PC-3 (cell line): ENCODE measurements around the gene MSI2. TPM values are rescaled to one million over a fixed set of nuclear protein-coding genes. Genes with fewer than 3 reads are reported as not detected.

ENCODE experiments used
- ATAC-seq: fragments of 200-7000 bp; cut with Tn5 transposase; 2 replicates; pipeline ENCODE4 v1.9.1; 2020; ENCODE audit warnings: mild to moderate bottlenecking, moderate library complexity
- BruUV-seq: library from RNA; stranded (reverse); fragments of 400-500 nt; replicated peaks from 2 replicates; lab custom pipeline; 2021; lab: Mats Ljungman, UMichigan
- CTCF ChIA-PET: fragments of 300-600 bp; sonication (Branson Sonifier 250); formaldehyde crosslinking; loops from one replicate; lab custom pipeline; 2022; ENCODE audit warnings: antibody characterized with exemption; lab: Charles Lee
- POLR2A ChIA-PET: fragments of 300-600 bp; sonication (Branson Sonifier 250); formaldehyde crosslinking; loops from one replicate; lab custom pipeline; 2022; ENCODE audit warnings: antibody characterized with exemption; ENCODE audit not compliant: unreplicated experiment; lab: Charles Lee
- DNase-seq: peaks from one replicate; pipeline ENCODE4 v3.0.0-alpha.2; 2015
- H2AFZ ChIP-seq: fragments of 300-600 bp; sonication (generic); 2 replicates; pipeline ENCODE4 v1.6.0; 2016; ENCODE audit warnings: antibody characterized with exemption, low read length
- H3F3A ChIP-seq: fragments of 300-600 bp; sonication (generic); one replicate; pipeline ENCODE4 v1.6.0; 2017; ENCODE audit warnings: antibody characterized with exemption, low read length, control low read depth, mild to moderate bottlenecking; ENCODE audit not compliant: unreplicated experiment
- H3K27ac ChIP-seq: fragments of 300-600 bp; sonication (generic); 2 replicates; pipeline ENCODE4 v1.5.1; 2016; ENCODE audit warnings: mild to moderate bottlenecking, low read length
- H3K27me3 ChIP-seq: fragments of 300-600 bp; sonication (generic); 2 replicates; pipeline ENCODE4 v1.6.1; 2016; ENCODE audit warnings: low read length, mixed read lengths
- H3K36me3 ChIP-seq: fragments of 300-600 bp; sonication (generic); 2 replicates; pipeline ENCODE4 v1.6.1; 2016; ENCODE audit warnings: low read depth, mixed run types, low read length, mixed read lengths
- H3K4me1 ChIP-seq: fragments of 300-600 bp; sonication (generic); 2 replicates; pipeline ENCODE4 v1.5.1; 2016; ENCODE audit warnings: low read length; ENCODE audit not compliant: insufficient read depth
- H3K4me2 ChIP-seq: fragments of 300-600 bp; sonication (generic); 2 replicates; pipeline ENCODE4 v1.6.0; 2016; ENCODE audit warnings: low read length
- H3K4me3 ChIP-seq: fragments of 300-600 bp; sonication (generic); 2 replicates; pipeline ENCODE4 v1.5.1; 2016; ENCODE audit warnings: mild to moderate bottlenecking, low read length, mixed read lengths
- H3K79me2 ChIP-seq: fragments of 300-600 bp; sonication (generic); 2 replicates; pipeline ENCODE4 v1.6.1; 2017; ENCODE audit warnings: low read length, mixed read lengths
- H3K9ac ChIP-seq: fragments of 300-600 bp; sonication (generic); 2 replicates; pipeline ENCODE4 v1.6.0; 2016; ENCODE audit warnings: mild to moderate bottlenecking, low read length
- H3K9me2 ChIP-seq: fragments of 300-600 bp; sonication (generic); replicated peaks from 2 replicates; pipeline ENCODE4 v1.6.1; 2016; ENCODE audit warnings: mixed run types, low read length, mixed read lengths
- H3K9me3 ChIP-seq: fragments of 300-600 bp; sonication (generic); 2 replicates; pipeline ENCODE4 v1.6.1; 2016; ENCODE audit warnings: low read length, mixed read lengths
- H4K20me1 ChIP-seq: fragments of 300-600 bp; sonication (generic); 2 replicates; pipeline ENCODE4 v1.6.1; 2016; ENCODE audit warnings: low read length, mixed read lengths
- EZH2 ChIP-seq: fragments of 300-600 bp; sonication (generic); IDR thresholded peaks from one replicate; pipeline ENCODE4 v1.6.1; 2017; ENCODE audit warnings: antibody characterized with exemption, mild to moderate bottlenecking, low read length; ENCODE audit not compliant: unreplicated experiment
- EZH2phosphoT487 ChIP-seq: fragments of 300-600 bp; sonication (generic); IDR thresholded peaks from 2 replicates; pipeline ENCODE4 v1.6.1; 2018; ENCODE audit warnings: mild to moderate bottlenecking, antibody characterized with exemption, low read length, borderline replicate concordance
- intact Hi-C: fragments of 100-400 bp; cut with micrococcal nuclease; formaldehyde crosslinking; loops from 2 replicates; pipeline ENCODE4 v1.9.0; 2023
- total RNA-seq: library from RNA; depleted of rRNA; stranded (reverse); fragments of >200 nt; gene quantifications from 2 replicates; pipeline ENCODE4 v1.2.3, GENCODE V29; 2014
- TF ChIP-seq, protein P1 (sequence below): fragments of 300-600 bp; sonication (generic); conservative IDR thresholded peaks from 2 replicates; pipeline ENCODE4 v1.5.1; 2017; ENCODE audit warnings: antibody characterized with exemption, low read depth, mild to moderate bottlenecking, low read length

The MSI2 gene
- total RNA-seq, 1 experiment from 2014 or later: 54.7 TPM

DNA sequence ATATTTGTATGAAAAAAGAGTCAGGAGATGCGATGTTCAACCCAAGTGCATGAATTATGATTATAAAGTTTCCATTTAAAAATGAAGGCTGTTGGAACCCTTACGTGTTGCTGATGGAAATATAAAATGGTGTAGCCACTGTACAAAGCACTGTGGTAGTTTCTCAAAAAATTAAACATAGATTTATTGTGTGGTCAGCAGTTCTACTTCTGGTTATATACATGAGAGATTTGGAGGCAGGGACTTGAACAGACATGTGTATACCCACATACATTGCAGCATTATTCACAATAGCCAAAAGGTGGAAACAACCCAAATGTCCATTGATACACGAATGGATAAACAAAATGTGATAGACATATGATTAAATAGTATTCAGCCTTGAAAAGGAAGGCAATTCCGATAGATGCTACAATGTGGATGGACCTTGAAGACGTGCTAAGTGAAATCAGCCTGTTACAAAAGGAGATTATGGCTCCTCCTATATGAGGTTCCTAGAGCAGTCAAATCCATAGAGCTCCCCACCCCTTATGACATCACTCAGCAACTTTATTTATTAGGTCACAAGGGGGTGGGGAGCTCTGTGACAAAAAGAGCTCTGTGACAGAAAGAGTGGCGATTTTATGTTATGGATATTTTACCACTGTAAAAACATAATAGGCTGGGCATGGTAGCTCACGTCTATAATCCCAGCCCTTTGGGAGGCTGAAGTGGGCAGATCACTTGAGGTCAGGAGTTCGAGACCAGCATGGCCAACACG lies 106.7 kb downstream of the MSI2 start:
- no TSS peak for BruUV-seq
- ChIA-PET POLR2A (no interaction called here), CTCF (no interaction called here)
- DNase-seq (no peak), ATAC-seq (no peak)
- Histone ChIP-seq H3K4me3 (no peak overlapping the region), H3K79me2 (0 out of 2 replicates have a peak, but pooled peaks cover 3% of the 10 kb centered on the region), H2AFZ (no peak overlapping the region), H3K27ac (no peak overlapping the region), H3K4me1 (peaks cover 17% of the 10 kb centered on the region), H3K9me3 (no peaks in the 10 kb centered on the region), H3K9me2 (no peaks in the 10 kb centered on the region), H4K20me1 (no peaks in the 10 kb centered on the region), H3K27me3 (no peaks in the 10 kb centered on the region), H3K4me2 (no peak overlapping the region), H3F3A (no peaks in the 10 kb centered on the region), H3K36me3 (no peaks in the 10 kb centered on the region), H3K9ac (no peak overlapping the region)
- intact Hi-C loops: no loop called here
- TF ChIP-seq, protein P1, sequence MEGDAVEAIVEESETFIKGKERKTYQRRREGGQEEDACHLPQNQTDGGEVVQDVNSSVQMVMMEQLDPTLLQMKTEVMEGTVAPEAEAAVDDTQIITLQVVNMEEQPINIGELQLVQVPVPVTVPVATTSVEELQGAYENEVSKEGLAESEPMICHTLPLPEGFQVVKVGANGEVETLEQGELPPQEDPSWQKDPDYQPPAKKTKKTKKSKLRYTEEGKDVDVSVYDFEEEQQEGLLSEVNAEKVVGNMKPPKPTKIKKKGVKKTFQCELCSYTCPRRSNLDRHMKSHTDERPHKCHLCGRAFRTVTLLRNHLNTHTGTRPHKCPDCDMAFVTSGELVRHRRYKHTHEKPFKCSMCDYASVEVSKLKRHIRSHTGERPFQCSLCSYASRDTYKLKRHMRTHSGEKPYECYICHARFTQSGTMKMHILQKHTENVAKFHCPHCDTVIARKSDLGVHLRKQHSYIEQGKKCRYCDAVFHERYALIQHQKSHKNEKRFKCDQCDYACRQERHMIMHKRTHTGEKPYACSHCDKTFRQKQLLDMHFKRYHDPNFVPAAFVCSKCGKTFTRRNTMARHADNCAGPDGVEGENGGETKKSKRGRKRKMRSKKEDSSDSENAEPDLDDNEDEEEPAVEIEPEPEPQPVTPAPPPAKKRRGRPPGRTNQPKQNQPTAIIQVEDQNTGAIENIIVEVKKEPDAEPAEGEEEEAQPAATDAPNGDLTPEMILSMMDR: no peak
- TF ChIP-seq EZH2phosphoT487 (no peak), EZH2 (no peak)

DNA sequence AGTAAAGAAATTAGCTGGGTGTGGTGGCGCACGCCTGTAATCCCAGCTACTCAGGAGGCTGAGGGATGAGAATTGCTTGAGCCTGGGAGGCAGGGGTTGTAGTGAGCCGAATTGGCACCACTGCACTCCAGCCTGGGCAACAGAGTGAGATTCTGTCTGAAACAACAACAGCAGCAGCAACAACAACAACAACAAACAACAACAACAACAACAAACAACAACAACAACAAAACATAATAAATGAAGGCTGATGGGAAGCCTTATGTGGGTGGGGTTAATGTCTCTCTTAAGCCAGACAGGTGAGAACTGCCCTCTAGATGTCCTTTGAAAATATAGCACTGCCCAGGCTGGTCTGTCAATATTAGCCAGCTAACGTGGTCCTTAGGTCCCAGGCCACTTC lies 107.3 kb downstream of the MSI2 start:
- BruUV-seq: no TSS peak
- no peak overlapping the region for H3K4me3 ChIP-seq
- no peaks in the 10 kb centered on the region for H3K9me3 ChIP-seq
- ATAC-seq: no peak
- no peaks in the 10 kb centered on the region for H3K27me3 ChIP-seq
- intact Hi-C loops: no loop called here
- H3K4me2 ChIP-seq: no peak overlapping the region
- TF ChIP-seq, protein P1: no peak
- no peak for TF ChIP-seq EZH2
- TF ChIP-seq EZH2phosphoT487: no peak
- ChIA-PET CTCF (no interaction called here), POLR2A (no interaction called here)
- no peaks in the 10 kb centered on the region for H4K20me1 ChIP-seq
- no peaks in the 10 kb centered on the region for H3F3A ChIP-seq
- no peak overlapping the region for H2AFZ ChIP-seq
- H3K36me3 ChIP-seq: no peaks in the 10 kb centered on the region
- H3K9ac ChIP-seq: no peak overlapping the region
- H3K79me2 ChIP-seq: 0 out of 2 replicates have a peak, but pooled peaks cover 3% of the 10 kb centered on the region
- H3K4me1 ChIP-seq: peaks cover 12% of the 10 kb centered on the region
- H3K9me2 ChIP-seq: no peaks in the 10 kb centered on the region
- no peak for DNase-seq
- no peak overlapping the region for H3K27ac ChIP-seq

DNA sequence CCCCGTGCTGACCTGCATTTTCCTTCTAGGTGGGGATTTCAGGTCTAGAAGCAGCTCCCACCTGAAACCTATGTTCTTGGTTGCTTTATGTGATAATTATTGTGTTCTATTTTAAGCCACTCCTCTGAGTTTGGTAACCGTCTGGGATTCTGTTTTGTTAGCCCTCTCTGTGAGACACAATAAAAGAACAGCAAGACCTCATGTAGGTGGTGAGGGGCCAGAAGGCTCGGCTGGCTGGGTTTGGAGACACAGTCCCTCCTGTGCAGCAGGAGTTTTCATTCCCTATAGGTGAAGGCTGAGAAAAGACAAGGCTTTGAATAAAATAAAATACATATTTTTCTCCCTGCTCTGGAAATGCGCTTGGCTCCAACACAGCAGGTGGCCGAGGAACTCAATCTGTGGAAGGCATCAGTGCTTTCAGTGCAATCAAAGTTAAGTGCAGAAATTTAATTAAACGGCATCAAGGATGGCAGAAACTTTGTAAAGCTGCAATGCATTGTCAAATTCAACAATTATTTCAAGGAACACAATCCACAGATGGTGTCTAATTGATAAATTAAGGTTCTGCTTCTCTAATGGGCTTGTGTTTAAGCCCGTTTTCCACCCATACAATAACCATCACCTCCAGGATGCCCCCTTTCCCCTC lies 107.8 kb downstream of the MSI2 start:
- H3K9me3 ChIP-seq: no peaks in the 10 kb centered on the region
- H3K9me2 ChIP-seq: no peaks in the 10 kb centered on the region
- ChIA-PET CTCF (no interaction called here), POLR2A (no interaction called here)
- intact Hi-C loops: no loop called here
- no peak overlapping the region for H3K9ac ChIP-seq
- no peak overlapping the region for H3K4me2 ChIP-seq
- H3K4me1 ChIP-seq: peaks cover 11% of the 10 kb centered on the region
- H3K4me3 ChIP-seq: no peak overlapping the region
- no peak overlapping the region for H2AFZ ChIP-seq
- DNase-seq: no peak
- no peak overlapping the region for H3K27ac ChIP-seq
- no peaks in the 10 kb centered on the region for H3K27me3 ChIP-seq
- H3F3A ChIP-seq: no peaks in the 10 kb centered on the region
- BruUV-seq: no TSS peak
- no peaks in the 10 kb centered on the region for H3K36me3 ChIP-seq
- ATAC-seq: no peak
- H4K20me1 ChIP-seq: no peaks in the 10 kb centered on the region
- H3K79me2 ChIP-seq: no peaks in the 10 kb centered on the region
- TF ChIP-seq EZH2 (no peak), EZH2phosphoT487 (no peak)
- TF ChIP-seq, protein P1: no peak
